ENCODE results near the gene GRIN1.

The GRIN1 gene

GRCh38 chr9:137149363-137149762, 10.4 kb downstream of the GRIN1 start:
- no peak for DNase-seq

GRCh38 chr9:137149942-137150616, 11.1 kb downstream of the GRIN1 start:
- DNase-seq, result no peak

- peak; percentile 58 for DNase-seq
These were observed 11.9 kb downstream of the GRIN1 start for GRCh38 chr9:137150617-137151457.

GRCh38 chr9:137152844-137153405, 14.0 kb downstream of the GRIN1 start:
- DNase-seq, result no peak

GRCh38 chr9:137156567-137157375, 17.8 kb downstream of the GRIN1 start:
- DNase-seq, result peak; percentile 63

GRCh38 chr9:137157618-137158415, 18.9 kb downstream of the GRIN1 start:
- no peak for DNase-seq

- no peak for DNase-seq
These were observed 19.7 kb downstream of the GRIN1 start for GRCh38 chr9:137158625-137159024.

GRCh38 chr9:137159105-137160053, 20.4 kb downstream of the GRIN1 start:
- DNase-seq, result no peak

- no peak for DNase-seq
These were observed 21.1 kb downstream of the GRIN1 start for GRCh38 chr9:137160054-137160425.

GRCh38 chr9:137160716-137161557, 22.0 kb downstream of the GRIN1 start:
- no peak for DNase-seq

- no peak for DNase-seq
These were observed 22.9 kb downstream of the GRIN1 start for GRCh38 chr9:137161558-137162486.

- DNase-seq, result no peak
These were observed 23.8 kb downstream of the GRIN1 start for GRCh38 chr9:137162505-137163364.

GRCh38 chr9:137163365-137163715, 24.4 kb downstream of the GRIN1 start:
- DNase-seq, result no peak

GRCh38 chr9:137163805-137164204, 24.9 kb downstream of the GRIN1 start:
- no peak for DNase-seq

- DNase-seq, result no peak
These were observed 25.7 kb downstream of the GRIN1 start for GRCh38 chr9:137164370-137165249.

- no peak for DNase-seq
These were observed 26.4 kb downstream of the GRIN1 start for GRCh38 chr9:137165250-137165836.

Data from activated CD4-positive, CD25-positive, alpha-beta regulatory T cell treated with anti-CD3 and anti-CD28 coated beads, Interleukin-2, amount 50 U/mL, for 72 hours (primary cell).